HG03175 (cell line): ENCODE measurements around the gene ASIC4.

ENCODE experiments used
- ATAC-seq: cut with Tn5 transposase; IDR thresholded peaks from one replicate; pipeline ENCODE4 v1.9.1; 2021; ENCODE audit warnings: mild to moderate bottlenecking, moderate library complexity; ENCODE audit not compliant: unreplicated experiment

Gene ASIC4

GRCh38 chr2:219514196-219514761 is at the start of gene ASIC4:
Gene ASIC4 (plus strand): TSS chr2:219514482. CDS start chr2:219514725, 243 bp downstream.
- no peak for ATAC-seq

GRCh38 chr2:219465659-219466561 is 48.4 kb upstream of the ASIC4 start:
- no peak for ATAC-seq

GRCh38 chr2:219466816-219467735 is 47.2 kb upstream of the ASIC4 start:
- ATAC-seq = no peak

GRCh38 chr2:219467736-219468075 is 46.6 kb upstream of the ASIC4 start:
- no peak for ATAC-seq

GRCh38 chr2:219468410-219469185 is 45.7 kb upstream of the ASIC4 start:
- ATAC-seq = no peak

GRCh38 chr2:219469186-219469724 is 45.0 kb upstream of the ASIC4 start:
- ATAC-seq = no peak

- ATAC-seq = no peak
Observed at GRCh38 chr2:219470429-219470828, 43.9 kb upstream of the ASIC4 start.

GRCh38 chr2:219471476-219472371 is 42.6 kb upstream of the ASIC4 start:
- ATAC-seq = no peak

GRCh38 chr2:219472629-219473187 is 41.6 kb upstream of the ASIC4 start:
- ATAC-seq = no peak

- no peak for ATAC-seq
Observed at GRCh38 chr2:219473511-219473910, 40.8 kb upstream of the ASIC4 start.

- ATAC-seq = no peak
Observed at GRCh38 chr2:219474285-219475060, 39.8 kb upstream of the ASIC4 start.

GRCh38 chr2:219475278-219475677 is 39.0 kb upstream of the ASIC4 start:
- no peak for ATAC-seq

GRCh38 chr2:219475697-219476651 is 38.3 kb upstream of the ASIC4 start:
- peak; percentile 58 for ATAC-seq

- no peak for ATAC-seq
Observed at GRCh38 chr2:219476652-219477151, 37.6 kb upstream of the ASIC4 start.

- ATAC-seq = no peak
Observed at GRCh38 chr2:219477179-219477578, 37.1 kb upstream of the ASIC4 start.

GRCh38 chr2:219477815-219478214 is 36.5 kb upstream of the ASIC4 start:
- no peak for ATAC-seq

GRCh38 chr2:219478916-219479315 is 35.4 kb upstream of the ASIC4 start:
- no peak for ATAC-seq
